Measurements from ENCODE around the gene IPCEF1. TPM values are rescaled to one million over a fixed set of nuclear protein-coding genes. Genes with fewer than 3 reads are reported as not detected.

Gene IPCEF1
- total and polyA plus RNA-seq, 2 donors (not counting 3 experiments of a cell fraction or from before 2014, with no cell fraction given), result 0.01 to 0.51 TPM

DNA sequence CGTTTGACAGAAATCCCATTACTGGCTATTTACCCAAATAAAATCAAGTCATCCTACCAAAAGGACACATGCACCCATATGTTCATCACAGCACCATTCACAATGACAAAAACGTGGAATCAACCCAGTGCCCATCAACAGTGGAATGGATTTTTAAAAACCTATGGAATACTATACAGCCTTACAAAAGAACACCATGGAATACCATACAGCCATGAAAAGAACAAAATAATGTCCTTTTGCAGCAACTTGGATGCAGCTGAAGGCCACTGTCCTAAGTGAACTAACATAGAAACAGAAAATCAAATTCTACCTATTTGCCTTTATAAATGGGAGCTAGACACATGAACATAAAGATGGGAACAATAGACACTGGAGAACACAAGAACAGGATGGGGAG, 17.4 kb upstream of the IPCEF1 start:
- Histone ChIP-seq H3K36me3 (ENCODE audit: control insufficient read depth in 2 of 2, extremely low read depth in 1 of 2, insufficient read depth in 2 of 2, low read length in 2 of 2) (no peaks in the 10 kb centered on the region), H3K9me1 (replicated peaks; ENCODE audit: control insufficient read depth, extremely low read depth, insufficient read depth, low read length) (no peaks in the 10 kb centered on the region), H3K4me2 (ENCODE audit: insufficient read depth, low read length) (no peak overlapping the region), H3K4me3 (replicated peaks in 1 of 3; ENCODE audit: insufficient read depth in 1 of 3, low read depth in 1 of 3, low read length in 3 of 3) (no peak overlapping the region), H2AFZ (ENCODE audit: low read depth, low read length) (no peak overlapping the region), H3K9me3 (replicated peaks; ENCODE audit: control insufficient read depth, insufficient read depth, low read length) (no peaks in the 10 kb centered on the region), H3K79me2 (ENCODE audit: control insufficient read depth, insufficient read depth, low read length) (no peaks in the 10 kb centered on the region), H3K9ac (replicated peaks; ENCODE audit: extremely low read depth, insufficient read depth, low read length) (no peak overlapping the region), H4K20me1 (replicated peaks; ENCODE audit: control insufficient read depth, extremely low read depth, insufficient read depth, low read length) (no peaks in the 10 kb centered on the region), H3K27ac (ENCODE audit: insufficient read depth, low read depth, low read length) (no peak overlapping the region), H3K27me3 (ENCODE audit: control insufficient read depth in 2 of 2, insufficient read depth in 2 of 2, low read length in 2 of 2) (no peaks in the 10 kb centered on the region), H3K4me1 (ENCODE audit: control insufficient read depth, extremely low read depth, insufficient read depth, low read length) (peaks cover 9% of the 10 kb centered on the region)
- CTCF ChIA-PET, result no interaction called here
- TF ChIP-seq POLR2A (IDR thresholded peaks at IDR 0.05; ENCODE audit: low read depth, low read length), result no peak
- TF ChIP-seq, protein P1, sequence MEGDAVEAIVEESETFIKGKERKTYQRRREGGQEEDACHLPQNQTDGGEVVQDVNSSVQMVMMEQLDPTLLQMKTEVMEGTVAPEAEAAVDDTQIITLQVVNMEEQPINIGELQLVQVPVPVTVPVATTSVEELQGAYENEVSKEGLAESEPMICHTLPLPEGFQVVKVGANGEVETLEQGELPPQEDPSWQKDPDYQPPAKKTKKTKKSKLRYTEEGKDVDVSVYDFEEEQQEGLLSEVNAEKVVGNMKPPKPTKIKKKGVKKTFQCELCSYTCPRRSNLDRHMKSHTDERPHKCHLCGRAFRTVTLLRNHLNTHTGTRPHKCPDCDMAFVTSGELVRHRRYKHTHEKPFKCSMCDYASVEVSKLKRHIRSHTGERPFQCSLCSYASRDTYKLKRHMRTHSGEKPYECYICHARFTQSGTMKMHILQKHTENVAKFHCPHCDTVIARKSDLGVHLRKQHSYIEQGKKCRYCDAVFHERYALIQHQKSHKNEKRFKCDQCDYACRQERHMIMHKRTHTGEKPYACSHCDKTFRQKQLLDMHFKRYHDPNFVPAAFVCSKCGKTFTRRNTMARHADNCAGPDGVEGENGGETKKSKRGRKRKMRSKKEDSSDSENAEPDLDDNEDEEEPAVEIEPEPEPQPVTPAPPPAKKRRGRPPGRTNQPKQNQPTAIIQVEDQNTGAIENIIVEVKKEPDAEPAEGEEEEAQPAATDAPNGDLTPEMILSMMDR (IDR thresholded peaks at IDR 0.05; ENCODE audit: extremely low read depth in 1 of 2, insufficient read depth in 1 of 2, low read depth in 1 of 2, low read length in 2 of 2), result no peak
- TF ChIP-seq EZH2 (IDR thresholded peaks at IDR 0.05; ENCODE audit: borderline replicate concordance, low read depth, low read length, severe bottlenecking), result no peak
- TF ChIP-seq GATA2 (IDR thresholded peaks at IDR 0.05; ENCODE audit: insufficient read depth, insufficient read length, low read depth, low read length), result no peak
- TF ChIP-seq, protein P2, sequence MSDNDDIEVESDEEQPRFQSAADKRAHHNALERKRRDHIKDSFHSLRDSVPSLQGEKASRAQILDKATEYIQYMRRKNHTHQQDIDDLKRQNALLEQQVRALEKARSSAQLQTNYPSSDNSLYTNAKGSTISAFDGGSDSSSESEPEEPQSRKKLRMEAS (IDR thresholded peaks at IDR 0.05; ENCODE audit: insufficient read depth, insufficient read length), result no peak
- TF ChIP-seq MYC (IDR thresholded peaks at IDR 0.05; ENCODE audit: low read depth, low read length), result no peak
- TF ChIP-seq FOS (IDR thresholded peaks at IDR 0.05; ENCODE audit: borderline replicate concordance, insufficient read depth, low read length), result no peak
- no peak for TF ChIP-seq JUN (IDR thresholded peaks at IDR 0.05; ENCODE audit: borderline replicate concordance, insufficient read depth, insufficient read length, low read depth)
- TF ChIP-seq POLR2AphosphoS5 (IDR thresholded peaks at IDR 0.05; ENCODE audit: insufficient read depth, low read depth, low read length), result no peak
- POLR2A ChIA-PET, result no interaction called here
- DNase-seq (ENCODE audit: low read depth, low spot score) (no peak), FAIRE-seq (no peak)
- no TSS peak for BruUV-seq (replicated peaks)
- intact Hi-C loops (cut with micrococcal nuclease) (loop anchor here (5.0 kb wide), 1 partner anchor 97 kb away; no protein-coding TSS in a partner anchor), dilution Hi-C loops (cut with MboI; ENCODE audit: extremely low pct_ligation_motif_present, low sequenced_read_pairs) (no loop called here)
